GM19438 (cell line): ENCODE measurements around the gene SERTAD1.

ENCODE experiments used
- ATAC-seq: cut with Tn5 transposase; IDR thresholded peaks from one replicate; pipeline ENCODE4 v1.9.1; 2021; ENCODE audit warnings: low read depth; ENCODE audit not compliant: unreplicated experiment

Gene SERTAD1

GRCh38 chr19:40380199-40381037, 45.4 kb downstream of the SERTAD1 start:
- no peak for ATAC-seq

GRCh38 chr19:40379446-40380198, 46.2 kb downstream of the SERTAD1 start:
- no peak for ATAC-seq

GRCh38 chr19:40378509-40378908, 47.3 kb downstream of the SERTAD1 start:
- ATAC-seq: no peak

DNA sequence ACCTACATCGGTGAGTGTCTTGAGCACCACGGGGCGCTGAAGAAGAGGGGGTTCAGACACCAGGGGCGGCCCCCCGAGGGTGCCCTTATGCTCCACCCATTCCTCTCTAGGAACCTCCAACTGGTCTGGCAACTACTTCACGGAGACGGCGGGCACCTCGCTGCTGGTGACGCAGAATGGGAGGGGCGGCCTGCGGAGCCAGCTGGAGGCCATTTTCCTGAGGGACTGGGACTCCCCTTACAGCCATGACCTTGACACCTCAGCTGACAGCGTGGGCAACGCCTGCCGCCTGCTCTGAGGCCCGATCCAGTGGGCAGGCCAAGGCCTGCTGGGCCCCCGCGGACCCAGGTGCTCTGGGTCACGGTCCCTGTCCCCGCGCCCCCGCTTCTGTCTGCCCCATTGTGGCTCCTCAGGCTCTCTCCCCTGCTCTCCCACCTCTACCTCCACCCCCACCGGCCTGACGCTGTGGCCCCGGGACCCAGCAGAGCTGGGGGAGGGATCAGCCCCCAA, 47.9 kb downstream of the SERTAD1 start:
- no peak for ATAC-seq

DNA sequence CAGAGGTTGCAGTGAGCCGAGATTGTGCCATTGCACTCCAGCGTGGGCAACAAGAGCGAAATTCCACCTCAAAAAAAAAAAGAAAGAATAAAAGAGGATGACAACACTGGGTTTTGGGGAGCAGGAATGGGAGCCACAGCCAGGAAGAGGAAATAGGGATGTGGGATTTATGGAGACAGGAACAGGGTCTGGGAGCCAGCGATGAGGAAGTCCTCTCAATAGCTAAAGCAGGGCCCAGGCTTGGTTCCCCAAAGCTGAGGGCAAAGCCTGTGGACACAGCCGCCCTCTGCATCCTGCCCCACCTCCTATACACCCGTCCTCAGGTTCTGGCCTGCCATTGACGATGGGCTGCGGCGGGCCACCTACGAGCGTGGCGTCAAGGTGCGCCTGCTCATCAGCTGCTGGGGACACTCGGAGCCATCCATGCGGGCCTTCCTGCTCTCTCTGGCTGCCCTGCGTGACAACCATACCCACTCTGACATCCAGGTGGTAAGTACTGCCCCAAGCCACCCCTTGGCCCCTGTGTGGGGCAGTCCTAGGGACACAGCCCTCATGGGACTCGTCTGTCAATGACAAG, 49.4 kb downstream of the SERTAD1 start:
- no peak for ATAC-seq

- ATAC-seq: no peak
Observed at GRCh38 chr19:40374084-40374483, 51.7 kb downstream of the SERTAD1 start.

DNA sequence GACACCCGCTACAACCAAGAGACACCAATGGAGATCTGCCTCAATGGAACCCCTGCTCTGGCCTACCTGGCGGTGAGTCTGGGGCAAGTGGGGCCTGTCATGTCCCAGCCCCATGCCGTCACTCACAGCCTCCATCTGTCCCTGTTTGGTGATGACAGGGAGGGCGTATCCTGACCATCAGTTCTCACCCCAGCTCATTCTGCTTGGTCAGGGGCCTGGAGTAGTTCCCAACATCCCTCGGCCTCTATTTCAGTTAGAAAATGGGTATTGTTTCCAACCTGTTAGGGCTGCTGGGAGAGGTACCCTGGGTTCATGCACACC, 54.0 kb downstream of the SERTAD1 start:
- ATAC-seq: no peak
